ENCODE measurements around the gene VPS41.

VPS41 gene

GRCh38 chr7:38679419-38679818, 229.6 kb downstream of the VPS41 start:
- Histone ChIP-seq H3K36me3 (ENCODE audit: insufficient read depth, low read length) (no peaks in the 10 kb centered on the region), H3K27me3 (ENCODE audit: insufficient read depth, low read length, poor library complexity) (peaks cover 15% of the 10 kb centered on the region), H4K20me1 (ENCODE audit: insufficient read depth, low read length) (no peaks in the 10 kb centered on the region), H3K4me3 (ENCODE audit: low read depth in 1 of 2, low read length in 2 of 2) (no peak overlapping the region), H3K9ac (ENCODE audit: low read depth, low read length) (no peak overlapping the region), H2AFZ (ENCODE audit: low read depth, low read length) (no peak overlapping the region), H3K27ac (ENCODE audit: low read length) (no peak overlapping the region), H3K9me3 (ENCODE audit: insufficient read depth, low read length, severe bottlenecking) (no peaks in the 10 kb centered on the region), H3K4me2 (ENCODE audit: insufficient read depth, low read length) (no peak overlapping the region), H3K79me2 (ENCODE audit: insufficient read depth, low read length) (no peaks in the 10 kb centered on the region), H3K4me1 (ENCODE audit: insufficient read depth, low read length) (no peaks in the 10 kb centered on the region)
- ATAC-seq (ENCODE audit: insufficient read depth, low read depth) (no peak), DNase-seq (no peak)
- no peak for TF ChIP-seq EZH2 (IDR thresholded peaks at IDR 0.05; ENCODE audit: borderline replicate concordance, low read depth, low read length, severe bottlenecking)
- TF ChIP-seq, protein P1, sequence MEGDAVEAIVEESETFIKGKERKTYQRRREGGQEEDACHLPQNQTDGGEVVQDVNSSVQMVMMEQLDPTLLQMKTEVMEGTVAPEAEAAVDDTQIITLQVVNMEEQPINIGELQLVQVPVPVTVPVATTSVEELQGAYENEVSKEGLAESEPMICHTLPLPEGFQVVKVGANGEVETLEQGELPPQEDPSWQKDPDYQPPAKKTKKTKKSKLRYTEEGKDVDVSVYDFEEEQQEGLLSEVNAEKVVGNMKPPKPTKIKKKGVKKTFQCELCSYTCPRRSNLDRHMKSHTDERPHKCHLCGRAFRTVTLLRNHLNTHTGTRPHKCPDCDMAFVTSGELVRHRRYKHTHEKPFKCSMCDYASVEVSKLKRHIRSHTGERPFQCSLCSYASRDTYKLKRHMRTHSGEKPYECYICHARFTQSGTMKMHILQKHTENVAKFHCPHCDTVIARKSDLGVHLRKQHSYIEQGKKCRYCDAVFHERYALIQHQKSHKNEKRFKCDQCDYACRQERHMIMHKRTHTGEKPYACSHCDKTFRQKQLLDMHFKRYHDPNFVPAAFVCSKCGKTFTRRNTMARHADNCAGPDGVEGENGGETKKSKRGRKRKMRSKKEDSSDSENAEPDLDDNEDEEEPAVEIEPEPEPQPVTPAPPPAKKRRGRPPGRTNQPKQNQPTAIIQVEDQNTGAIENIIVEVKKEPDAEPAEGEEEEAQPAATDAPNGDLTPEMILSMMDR (IDR thresholded peaks at IDR 0.05; ENCODE audit: borderline replicate concordance, extremely low read depth, low read length, poor library complexity, severe bottlenecking), result no peak

- Histone ChIP-seq H3K4me2 (ENCODE audit: insufficient read depth, low read length) (no peak overlapping the region), H3K27me3 (ENCODE audit: insufficient read depth, low read length, poor library complexity) (peaks cover 15% of the 10 kb centered on the region), H3K9me3 (ENCODE audit: insufficient read depth, low read length, severe bottlenecking) (no peaks in the 10 kb centered on the region), H3K4me1 (ENCODE audit: insufficient read depth, low read length) (no peaks in the 10 kb centered on the region), H2AFZ (ENCODE audit: low read depth, low read length) (no peak overlapping the region), H3K79me2 (ENCODE audit: insufficient read depth, low read length) (no peaks in the 10 kb centered on the region), H3K9ac (ENCODE audit: low read depth, low read length) (no peak overlapping the region), H4K20me1 (ENCODE audit: insufficient read depth, low read length) (no peaks in the 10 kb centered on the region), H3K4me3 (ENCODE audit: low read depth in 1 of 2, low read length in 2 of 2) (no peak overlapping the region), H3K36me3 (ENCODE audit: insufficient read depth, low read length) (no peaks in the 10 kb centered on the region), H3K27ac (ENCODE audit: low read length) (no peak overlapping the region)
- TF ChIP-seq, protein P1 (IDR thresholded peaks at IDR 0.05; ENCODE audit: borderline replicate concordance, extremely low read depth, low read length, poor library complexity, severe bottlenecking), result no peak
- no peak for TF ChIP-seq EZH2 (IDR thresholded peaks at IDR 0.05; ENCODE audit: borderline replicate concordance, low read depth, low read length, severe bottlenecking)
- DNase-seq, result no peak
- ATAC-seq (ENCODE audit: insufficient read depth, low read depth), result no peak
These were observed 230.3 kb downstream of the VPS41 start for GRCh38 chr7:38678698-38679054.

DNA sequence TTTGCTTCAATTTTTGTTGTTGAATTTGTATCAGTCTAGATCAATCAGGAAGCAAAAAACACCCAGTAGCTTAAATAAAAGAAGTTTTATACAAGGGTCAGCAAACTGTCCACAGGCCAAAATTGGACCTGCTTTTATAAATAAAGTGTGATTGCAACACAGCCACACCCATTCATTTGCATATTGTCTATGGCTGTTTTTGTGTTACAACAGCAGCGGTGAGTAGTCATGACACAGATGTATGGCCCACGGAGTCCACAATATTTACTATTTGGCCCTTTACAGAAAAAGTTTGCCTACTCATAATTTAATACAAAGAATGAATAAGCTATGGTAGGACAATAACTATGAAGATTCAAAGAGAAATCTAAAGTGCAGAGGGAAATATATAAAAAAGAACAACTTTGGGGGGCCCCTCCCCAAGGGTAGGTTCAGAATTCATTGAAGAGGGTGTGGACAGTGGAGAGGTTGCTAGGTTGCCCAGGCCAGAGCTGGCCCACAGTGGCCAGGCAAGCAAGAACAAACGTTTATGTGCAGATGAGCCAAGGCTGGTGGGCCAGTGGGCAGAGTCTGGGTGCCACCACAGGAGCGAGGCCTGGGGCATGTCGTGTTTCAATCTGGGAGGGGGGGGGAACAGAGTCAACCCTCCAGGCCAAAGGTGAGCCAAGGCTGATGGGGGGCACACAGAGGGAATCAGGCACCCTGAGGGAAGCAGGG, 230.9 kb downstream of the VPS41 start:
- Histone ChIP-seq H3K27me3 (ENCODE audit: insufficient read depth, low read length, poor library complexity) (peaks cover 15% of the 10 kb centered on the region), H3K4me2 (ENCODE audit: insufficient read depth, low read length) (no peak overlapping the region), H3K79me2 (ENCODE audit: insufficient read depth, low read length) (no peaks in the 10 kb centered on the region), H3K36me3 (ENCODE audit: insufficient read depth, low read length) (no peaks in the 10 kb centered on the region), H3K4me1 (ENCODE audit: insufficient read depth, low read length) (no peaks in the 10 kb centered on the region), H3K27ac (ENCODE audit: low read length) (no peak overlapping the region), H3K9ac (ENCODE audit: low read depth, low read length) (no peak overlapping the region), H2AFZ (ENCODE audit: low read depth, low read length) (no peak overlapping the region), H3K4me3 (ENCODE audit: low read depth in 1 of 2, low read length in 2 of 2) (no peak overlapping the region), H4K20me1 (ENCODE audit: insufficient read depth, low read length) (no peaks in the 10 kb centered on the region), H3K9me3 (ENCODE audit: insufficient read depth, low read length, severe bottlenecking) (no peaks in the 10 kb centered on the region)
- DNase-seq (no peak), ATAC-seq (ENCODE audit: insufficient read depth, low read depth) (no peak)
- no peak for TF ChIP-seq EZH2 (IDR thresholded peaks at IDR 0.05; ENCODE audit: borderline replicate concordance, low read depth, low read length, severe bottlenecking)

DNA sequence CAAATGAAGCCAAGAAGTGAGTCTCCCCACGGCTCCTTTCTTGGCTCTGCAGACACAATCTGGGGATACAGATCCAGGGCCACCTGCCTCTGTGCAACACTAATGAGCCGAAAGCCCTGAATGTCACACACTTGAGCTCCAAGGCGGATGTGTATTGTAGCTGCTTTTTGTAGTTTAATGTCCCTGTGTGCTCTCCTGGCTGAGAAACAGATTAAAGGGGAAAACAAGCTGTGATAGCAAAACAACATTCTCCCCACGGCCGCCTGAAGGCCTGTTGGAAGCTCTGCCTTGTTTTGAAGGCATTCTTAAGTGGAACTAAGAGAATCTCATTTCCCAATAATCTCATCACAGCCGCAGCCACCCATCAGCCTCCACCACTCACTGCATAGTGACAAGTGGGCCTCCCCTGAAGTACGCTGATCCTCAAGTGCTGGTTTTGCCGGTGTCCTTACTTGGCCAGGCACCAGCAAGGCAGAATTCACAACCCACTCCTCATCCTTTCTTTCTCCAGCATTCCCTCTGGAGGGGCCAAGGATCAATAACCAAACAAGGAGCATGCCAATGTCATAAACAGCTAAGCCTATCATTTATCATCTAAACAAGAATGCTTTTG, 233.4 kb downstream of the VPS41 start:
- Histone ChIP-seq H3K27me3 (ENCODE audit: insufficient read depth, low read length, poor library complexity) (peaks cover 11% of the 10 kb centered on the region), H3K36me3 (ENCODE audit: insufficient read depth, low read length) (no peaks in the 10 kb centered on the region), H2AFZ (ENCODE audit: low read depth, low read length) (no peak overlapping the region), H3K4me3 (ENCODE audit: low read depth in 1 of 2, low read length in 2 of 2) (no peak overlapping the region), H3K9ac (ENCODE audit: low read depth, low read length) (no peak overlapping the region), H3K4me1 (ENCODE audit: insufficient read depth, low read length) (no peaks in the 10 kb centered on the region), H4K20me1 (ENCODE audit: insufficient read depth, low read length) (no peaks in the 10 kb centered on the region), H3K27ac (ENCODE audit: low read length) (no peak overlapping the region), H3K79me2 (ENCODE audit: insufficient read depth, low read length) (no peaks in the 10 kb centered on the region), H3K9me3 (ENCODE audit: insufficient read depth, low read length, severe bottlenecking) (no peaks in the 10 kb centered on the region), H3K4me2 (ENCODE audit: insufficient read depth, low read length) (no peak overlapping the region)
- no peak for TF ChIP-seq EZH2 (IDR thresholded peaks at IDR 0.05; ENCODE audit: borderline replicate concordance, low read depth, low read length, severe bottlenecking)
- TF ChIP-seq, protein P1 (IDR thresholded peaks at IDR 0.05; ENCODE audit: borderline replicate concordance, extremely low read depth, low read length, poor library complexity, severe bottlenecking), result no peak
- ATAC-seq (ENCODE audit: insufficient read depth, low read depth), result no peak
- DNase-seq, result no peak

Measured in DND-41 (cell line).